GM12875 (cell line): Measurements from ENCODE around the gene CLEC16A.

Source experiments
- H3K4me3 ChIP-seq: one replicate; pipeline ENCODE4 v1.5.1; 2011; ENCODE audit warnings: low read depth, low read length, control low read depth
- CTCF ChIP-seq: IDR thresholded peaks from 2 replicates; pipeline ENCODE4 v1.5.1; 2011; ENCODE audit warnings: low read depth, mild to moderate bottlenecking, control low read depth, inconsistent platforms, low read length, moderate library complexity, borderline replicate concordance; ENCODE audit not compliant: insufficient read depth

Gene CLEC16A

GRCh38 chr16:11084484-11084875, 140.1 kb downstream of the CLEC16A start:
- no peak overlapping the region for H3K4me3 ChIP-seq
- no peak for TF ChIP-seq CTCF

DNA sequence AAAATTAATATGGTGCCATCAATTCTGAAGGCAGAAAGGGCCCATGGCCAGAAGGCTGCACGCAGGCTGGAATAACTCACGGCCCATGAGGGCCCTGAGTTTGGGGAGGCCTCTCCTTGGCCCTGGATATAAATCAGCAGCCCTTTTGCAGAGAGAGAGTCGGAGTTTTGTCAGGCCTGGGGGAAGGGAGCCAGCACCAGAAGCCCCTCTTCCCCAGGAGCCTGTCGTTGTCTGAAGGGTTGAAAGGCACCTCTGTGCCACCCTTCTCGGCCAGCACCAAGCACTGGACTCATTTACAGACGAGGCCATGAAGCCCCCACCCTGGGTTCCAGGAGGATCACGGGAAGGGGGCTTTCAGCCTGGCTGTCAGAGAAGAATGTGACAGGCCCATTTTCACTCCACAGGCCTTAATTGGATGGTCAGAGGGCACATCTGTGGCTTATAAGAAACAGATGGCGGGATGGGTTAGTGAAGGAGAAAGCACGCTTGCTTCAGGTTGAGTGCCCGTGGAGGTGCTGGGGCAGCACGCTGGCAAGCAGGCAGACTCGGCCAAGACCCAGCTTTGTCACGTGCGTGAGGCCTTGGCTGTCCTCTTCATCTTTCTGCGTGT, 140.6 kb downstream of the CLEC16A start:
- TF ChIP-seq CTCF, result no peak
- H3K4me3 ChIP-seq, result no peak overlapping the region

DNA sequence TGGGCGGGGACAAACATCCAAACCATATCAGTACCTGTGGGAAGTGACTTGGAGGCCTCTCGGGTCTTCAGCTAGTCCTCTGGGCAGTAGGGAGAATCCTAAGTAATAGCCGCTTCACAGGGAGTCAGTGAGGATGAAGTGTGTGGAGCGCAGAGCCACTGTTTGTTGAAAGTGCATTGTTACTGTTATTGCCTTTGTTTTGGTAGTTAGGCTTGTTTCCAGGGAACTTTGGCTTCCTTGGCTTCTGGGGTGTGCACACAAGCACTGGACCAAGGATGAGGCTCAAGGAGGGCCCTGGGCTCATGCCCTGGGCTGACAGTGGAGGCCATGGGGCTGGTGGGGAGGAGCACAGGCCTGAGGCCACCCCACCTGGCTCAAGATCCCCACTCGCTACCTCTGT, 141.6 kb downstream of the CLEC16A start:
- no peak overlapping the region for H3K4me3 ChIP-seq
- no peak for TF ChIP-seq CTCF

DNA sequence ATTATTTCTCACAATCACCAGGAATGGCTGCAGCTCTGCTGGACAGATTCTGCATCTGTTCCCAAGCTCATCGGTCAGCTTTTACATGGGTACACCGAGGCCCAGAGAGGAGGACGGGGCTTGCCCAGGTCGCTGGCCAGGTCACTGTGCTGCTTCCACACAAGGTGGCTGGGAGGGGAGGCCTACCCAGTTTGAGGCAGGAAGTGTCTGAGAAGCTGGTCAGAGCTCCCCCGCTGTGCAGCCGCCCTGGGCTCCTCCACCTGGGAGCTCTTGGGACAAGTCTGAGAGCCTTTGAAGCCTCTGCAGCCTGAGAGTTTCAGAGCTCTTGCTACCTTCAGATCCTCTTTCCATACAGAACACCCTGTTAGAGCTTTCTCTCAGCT, 143.3 kb downstream of the CLEC16A start:
- no peak overlapping the region for H3K4me3 ChIP-seq
- TF ChIP-seq CTCF, result no peak

- H3K4me3 ChIP-seq, result no peak overlapping the region
- TF ChIP-seq CTCF, result no peak
Observed at GRCh38 chr16:11088074-11088730, 143.8 kb downstream of the CLEC16A start.

DNA sequence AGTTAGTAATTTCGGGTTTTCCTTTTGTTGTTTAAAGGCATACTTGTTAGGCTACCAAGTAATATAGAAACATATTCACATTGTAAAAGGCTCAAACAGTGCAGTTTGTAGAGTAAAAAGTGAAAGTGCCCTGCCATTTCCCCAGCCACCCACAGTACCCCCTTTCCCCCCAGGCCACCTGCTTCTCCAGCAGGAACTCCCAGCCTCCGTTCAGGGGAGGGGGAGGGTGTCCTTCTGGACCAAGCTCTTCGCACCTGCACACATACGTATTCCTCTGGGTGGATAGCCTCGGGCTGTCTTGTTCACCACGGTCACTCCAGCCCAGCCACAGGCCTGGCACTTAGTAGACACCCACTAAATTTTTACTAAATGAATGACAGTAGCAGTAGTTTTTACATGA, 144.5 kb downstream of the CLEC16A start:
- H3K4me3 ChIP-seq, result no peak overlapping the region
- TF ChIP-seq CTCF, result no peak

DNA sequence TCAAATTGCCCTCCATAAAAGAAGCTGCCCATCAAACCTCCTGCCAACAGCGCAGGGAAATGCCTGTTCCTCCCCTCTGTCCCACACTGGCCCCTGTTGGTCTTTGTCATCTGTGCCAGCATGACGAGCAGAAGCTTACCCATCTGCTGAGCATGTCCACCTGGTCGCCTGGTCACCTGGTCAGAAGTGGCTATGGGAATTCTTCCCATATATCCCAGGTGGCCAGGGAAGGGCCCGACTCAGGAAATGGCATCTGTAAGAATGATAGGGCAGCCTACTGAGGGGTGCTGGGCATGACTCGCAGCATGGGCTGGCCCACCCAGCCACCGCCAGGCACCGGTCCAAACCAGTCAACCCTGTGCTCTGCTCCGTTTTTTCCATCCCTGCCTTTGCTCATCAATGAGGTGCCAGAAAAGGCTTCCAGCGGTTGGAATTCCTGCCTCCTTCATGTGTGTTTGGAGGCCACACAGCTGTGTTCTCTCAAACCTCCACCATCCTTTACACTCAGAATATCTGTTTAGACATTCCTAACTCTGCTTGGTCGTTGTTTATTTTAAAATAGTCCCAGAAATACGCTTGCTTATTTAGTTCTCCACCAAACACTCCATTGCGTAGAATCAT, 145.2 kb downstream of the CLEC16A start:
- no peak for TF ChIP-seq CTCF
- no peak overlapping the region for H3K4me3 ChIP-seq
